K562 (cell line): ENCODE results near the gene LAMA4. TPM values are rescaled to one million over a fixed set of nuclear protein-coding genes. Genes with fewer than 3 reads are reported as not detected.
A peak's percentile ranks its signal among the peaks of the same experiment; 100 is the strongest.

Experiments used
- ARID4B ChIP-seq: sonication (generic); formaldehyde crosslinking; IDR thresholded peaks from 2 replicates; pipeline ENCODE4 v1.8.0; 2022; ENCODE audit warnings: mild to moderate bottlenecking, missing genetic modification reagents
- CEBPG ChIP-seq, 3 experiments: fragments of 200-800 bp in 1 of 3; sonication (Bioruptor generic) in 1 of 3; sonication (generic) in 1 of 3; formaldehyde crosslinking in 1 of 3; IDR thresholded peaks in 2 of 3; conservative IDR thresholded peaks in 1 of 3; 2 replicates each; pipeline versions ENCODE4 v1.6.1 to v1.8.0; 2016 to 2022; ENCODE audit warnings: missing compliant biosample characterization in 2 of 3, missing genetic modification characterization in 2 of 3, mild to moderate bottlenecking in 1 of 3, missing genetic modification reagents in 1 of 3
- EP400 ChIP-seq: fragments of 450-650 bp; IDR thresholded peaks from 2 replicates; pipeline ENCODE4 v1.6.1; 2017; ENCODE audit warnings: antibody characterized with exemption, mild to moderate bottlenecking, moderate library complexity
- ERF ChIP-seq: fragments of 450-650 bp; formaldehyde crosslinking; IDR thresholded peaks from 2 replicates; pipeline ENCODE4 v1.4.0; 2020; ENCODE audit warnings: mild to moderate bottlenecking, mixed read lengths
- GTF2E2 ChIP-seq: fragments of 200-800 bp; sonication (Bioruptor generic); IDR thresholded peaks from 2 replicates; pipeline ENCODE4 v1.6.1; 2016; ENCODE audit warnings: missing genetic modification characterization, missing compliant biosample characterization
- GTF2F1 ChIP-seq: IDR thresholded peaks from 2 replicates; pipeline ENCODE4 v1.6.1; 2011; ENCODE audit warnings: low read depth, low read length, improper control_type of control experiment
- HDAC2 ChIP-seq: fragments of 450-650 bp; IDR thresholded peaks from 2 replicates; pipeline ENCODE4 v1.6.1; 2016; ENCODE audit warnings: mild to moderate bottlenecking
- MTA1 ChIP-seq: fragments of 450-650 bp; IDR thresholded peaks from 2 replicates; pipeline ENCODE4 v1.6.1; 2017; ENCODE audit warnings: borderline replicate concordance
- MTA3 ChIP-seq: fragments of 450-650 bp; formaldehyde crosslinking; IDR thresholded peaks from 2 replicates; pipeline ENCODE4 v1.6.1; 2017; ENCODE audit warnings: mild to moderate bottlenecking, borderline replicate concordance
- NEUROD1 ChIP-seq: fragments of 150-350 bp; IDR thresholded peaks from 2 replicates; pipeline ENCODE4 v1.6.1; 2014; ENCODE audit warnings: borderline replicate concordance, low read length, low read depth; ENCODE audit not compliant: partially characterized antibody
- NFE2L1 ChIP-seq: fragments of 450-650 bp; IDR thresholded peaks from 2 replicates; pipeline ENCODE4 v1.6.1; 2016; ENCODE audit warnings: missing genetic modification characterization, low read depth, mild to moderate bottlenecking, missing compliant biosample characterization, moderate library complexity, borderline replicate concordance
- PHF8 ChIP-seq: fragments of 200-600 bp; sonication (generic); IDR thresholded peaks from 2 replicates; pipeline ENCODE4 v1.6.1; 2012; ENCODE audit warnings: mixed run types, mild to moderate bottlenecking, inconsistent platforms, low read length, moderate library complexity, borderline replicate concordance
- POLR2G ChIP-seq: fragments of 200-400 bp; formaldehyde crosslinking; IDR thresholded peaks from 2 replicates; pipeline ENCODE4 v1.6.1; 2017; ENCODE audit warnings: low read depth, mild to moderate bottlenecking, antibody characterized with exemption, low read length, moderate library complexity
- POLR2H ChIP-seq: IDR thresholded peaks from 2 replicates; pipeline ENCODE4 v1.6.1; 2016; ENCODE audit warnings: missing genetic modification characterization, low read depth, mild to moderate bottlenecking, control low read depth, missing compliant biosample characterization, moderate library complexity
- SRSF3 ChIP-seq: fragments of 200-400 bp; formaldehyde crosslinking; IDR thresholded peaks from 2 replicates; pipeline ENCODE4 v1.6.1; 2016; ENCODE audit warnings: mild to moderate bottlenecking, low read length, moderate library complexity; ENCODE audit not compliant: insufficient read depth
- TAF1 ChIP-seq: IDR thresholded peaks from 2 replicates; pipeline ENCODE4 v1.6.1; 2011; ENCODE audit warnings: mild to moderate bottlenecking, low read length, moderate library complexity; ENCODE audit not compliant: insufficient read depth, control insufficient read depth, severe bottlenecking; ENCODE audit errors: extremely low read depth
- TARDBP ChIP-seq: fragments of 450-650 bp; IDR thresholded peaks from 2 replicates; pipeline ENCODE4 v1.6.1; 2016
- ZBTB8A ChIP-seq: fragments of 450-650 bp; IDR thresholded peaks from 2 replicates; pipeline ENCODE4 v1.6.1; 2018; ENCODE audit warnings: mild to moderate bottlenecking, moderate library complexity; ENCODE audit not compliant: partially characterized antibody
- ZFX ChIP-seq: sonication (generic); formaldehyde crosslinking; IDR thresholded peaks from 2 replicates; pipeline ENCODE4 v1.8.0; 2022; ENCODE audit warnings: mild to moderate bottlenecking, missing genetic modification reagents, moderate library complexity
- polyA plus RNA-seq, 8 experiments: library from polyadenylated mRNA; depleted of rRNA in 4 of 8; stranded (reverse) in 5 of 8; unstranded in 3 of 8; fragments of >200 nt; fragmentation: Nextera tagmentation in 2 of 8; fragmentation: Illumina TruSeq in 1 of 8; extraction: Ambion mirVana in 2 of 8; extraction: Trizol in 1 of 8; gene quantifications; 2 replicates each; pipeline versions ENCODE4 v1.2.1 to v1.2.3, GENCODE V29; 2011 to 2014; ENCODE audit warnings: inconsistent platforms in 1 of 8, missing spikeins in 1 of 8
- total RNA-seq, 7 experiments: library from RNA; depleted of rRNA in 6 of 7; stranded (reverse); fragments of >200 nt in 6 of 7; fragmentation: Illumina TruSeq in 2 of 7; extraction: Trizol in 2 of 7; gene quantifications; 2 replicates each; pipeline versions ENCODE4 v1.2.1 to v1.2.3, GENCODE V29; 2011 to 2021; ENCODE audit warnings: low replicate concordance in 1 of 7
- TF ChIP-seq, protein P1 (sequence below): fragments of 250-450 bp; sonication (Bioruptor Pico); IDR thresholded peaks from 2 replicates; pipeline ENCODE4 v1.5.0; 2022; ENCODE audit warnings: mild to moderate bottlenecking

The LAMA4 gene
- total and polyA plus RNA-seq, 9 of the 15 experiments (the other 6 are each of a cell fraction or from before 2014, with no cell fraction given) = 0.05 to 2.9 (median 0.51) TPM

GRCh38 chr6:112087136-112087911 lies 167.0 kb downstream of the LAMA4 start, which contains the start of the genes FAM229B and TUBE1 (continued):
- TF ChIP-seq POLR2G (peak; percentile 94), POLR2H (tag) (peak; percentile 61), PHF8 (peak; percentile 91), ZFX (CRISPR knock-in tag) (peak; percentile 59), ZBTB8A (no peak), GTF2F1 (peak; percentile 35; the same call in 1 of the 2 replicates), GTF2E2 (tag) (no peak), SRSF3 (no peak), ARID4B (CRISPR knock-in tag) (0 out of 2 replicates have a peak, but pooled peaks have one; percentile 49), TAF1 (peak; percentile 80), TARDBP (no peak), NFE2L1 (no peak), CEBPG (CRISPR knock-in tag; IDR thresholded peaks at IDR 0.05) (no peak), CEBPG (tag; conservative IDR thresholded peaks at IDR 0.05 in 1 of 2, IDR thresholded peaks at IDR 0.05 in 1 of 2) (0 out of 4 replicates have a peak, but pooled peaks of 1 of the 2 experiments have one; percentile 39), MTA1 (peak; percentile 13; the same call in 1 of the 2 replicates), ERF (peak; percentile 11; the same call in 1 of the 2 replicates), NEUROD1 (peak; percentile 51), MTA3 (peak; percentile 39; the same call in 1 of the 2 replicates), HDAC2 (0 out of 2 replicates have a peak, but pooled peaks have one; percentile 50), EP400 (peak; percentile 89)
- TF ChIP-seq, protein P1, sequence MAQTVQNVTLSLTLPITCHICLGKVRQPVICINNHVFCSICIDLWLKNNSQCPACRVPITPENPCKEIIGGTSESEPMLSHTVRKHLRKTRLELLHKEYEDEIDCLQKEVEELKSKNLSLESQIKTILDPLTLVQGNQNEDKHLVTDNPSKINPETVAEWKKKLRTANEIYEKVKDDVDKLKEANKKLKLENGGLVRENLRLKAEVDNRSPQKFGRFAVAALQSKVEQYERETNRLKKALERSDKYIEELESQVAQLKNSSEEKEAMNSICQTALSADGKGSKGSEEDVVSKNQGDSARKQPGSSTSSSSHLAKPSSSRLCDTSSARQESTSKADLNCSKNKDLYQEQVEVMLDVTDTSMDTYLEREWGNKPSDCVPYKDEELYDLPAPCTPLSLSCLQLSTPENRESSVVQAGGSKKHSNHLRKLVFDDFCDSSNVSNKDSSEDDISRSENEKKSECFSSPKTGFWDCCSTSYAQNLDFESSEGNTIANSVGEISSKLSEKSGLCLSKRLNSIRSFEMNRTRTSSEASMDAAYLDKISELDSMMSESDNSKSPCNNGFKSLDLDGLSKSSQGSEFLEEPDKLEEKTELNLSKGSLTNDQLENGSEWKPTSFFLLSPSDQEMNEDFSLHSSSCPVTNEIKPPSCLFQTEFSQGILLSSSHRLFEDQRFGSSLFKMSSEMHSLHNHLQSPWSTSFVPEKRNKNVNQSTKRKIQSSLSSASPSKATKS = no peak
